ENCODE measurements around the gene DUS1L. TPM values are rescaled to one million over a fixed set of nuclear protein-coding genes. Genes with fewer than 3 reads are reported as not detected.

DUS1L gene
- total and polyA plus RNA-seq, 2 donors (not counting 1 experiment from before 2014, with no cell fraction given): 109 to 241 TPM

Other genes starting within 250 kb of the DUS1L start
- gene MCRIP1, start 232.5 kb downstream of the DUS1L start, total RNA-seq: 69.7 and 74.3 TPM in 2 replicates
- 59.2 and 84.0 TPM in 2 replicates for gene MCRIP1, start 232.5 kb downstream of the DUS1L start, polyA plus RNA-seq
- not detected in 2 replicates for gene PPP1R27, start 230.8 kb downstream of the DUS1L start, total RNA-seq
- not detected in 2 replicates for gene PPP1R27, start 230.8 kb downstream of the DUS1L start, polyA plus RNA-seq
- 191 and 197 TPM in 2 replicates for gene P4HB, start 205.3 kb downstream of the DUS1L start, total RNA-seq
- gene P4HB, start 205.3 kb downstream of the DUS1L start, polyA plus RNA-seq: 37.4 and 42.5 TPM in 2 replicates
- gene ARHGDIA, start 194.5 kb downstream of the DUS1L start, total RNA-seq: 262 and 263 TPM in 2 replicates
- gene ARHGDIA, start 194.5 kb downstream of the DUS1L start, polyA plus RNA-seq: 510 and 744 TPM in 2 replicates
- 49.7 and 52.1 TPM in 2 replicates for gene ALYREF, start 174.2 kb downstream of the DUS1L start, total RNA-seq
- gene ALYREF, start 174.2 kb downstream of the DUS1L start, polyA plus RNA-seq: 102 and 128 TPM in 2 replicates
- 39.5 and 43.3 TPM in 2 replicates for gene ANAPC11, start 174.1 kb downstream of the DUS1L start, total RNA-seq
- 110 and 120 TPM in 2 replicates for gene ANAPC11, start 174.1 kb downstream of the DUS1L start, polyA plus RNA-seq
- gene NPB, start 163.6 kb downstream of the DUS1L start, total RNA-seq: 0.24 and 0.44 TPM in 2 replicates
- not detected in 2 replicates for gene NPB, start 163.6 kb downstream of the DUS1L start, polyA plus RNA-seq
- gene PCYT2, start 154.4 kb downstream of the DUS1L start, total RNA-seq: 34.2 and 34.9 TPM in 2 replicates
- 33.4 and 38.7 TPM in 2 replicates for gene PCYT2, start 154.4 kb downstream of the DUS1L start, polyA plus RNA-seq
- gene SIRT7, start 147.6 kb downstream of the DUS1L start, total RNA-seq: 82.7 and 83.2 TPM in 2 replicates
- 59.5 and 77.2 TPM in 2 replicates for gene SIRT7, start 147.6 kb downstream of the DUS1L start, polyA plus RNA-seq
- 27.9 and 29.0 TPM in 2 replicates for gene MAFG, start 138.1 kb downstream of the DUS1L start, total RNA-seq
- gene MAFG, start 138.1 kb downstream of the DUS1L start, polyA plus RNA-seq: 11.4 and 29.8 TPM in 2 replicates
- gene PYCR1, start 128.5 kb downstream of the DUS1L start, total RNA-seq: 3.7 and 4.4 TPM in 2 replicates
- 3.7 and 4.3 TPM in 2 replicates for gene PYCR1, start 128.5 kb downstream of the DUS1L start, polyA plus RNA-seq
- not detected in 2 replicates for gene MYADML2, start 118.6 kb downstream of the DUS1L start, total RNA-seq
- not detected in 2 replicates for gene MYADML2, start 118.6 kb downstream of the DUS1L start, polyA plus RNA-seq
- gene NOTUM, start 104.6 kb downstream of the DUS1L start, total RNA-seq: not detected in 2 replicates
- not detected in 2 replicates for gene NOTUM, start 104.6 kb downstream of the DUS1L start, polyA plus RNA-seq
- 46.7 and 50.4 TPM in 2 replicates for gene ASPSCR1, start 88.2 kb downstream of the DUS1L start, total RNA-seq
- gene ASPSCR1, start 88.2 kb downstream of the DUS1L start, polyA plus RNA-seq: 32.3 and 34.0 TPM in 2 replicates
- gene CENPX, start 42.9 kb downstream of the DUS1L start, total RNA-seq: 26.7 and 37.0 TPM in 2 replicates
- gene CENPX, start 42.9 kb downstream of the DUS1L start, polyA plus RNA-seq: 36.8 and 40.1 TPM in 2 replicates
- 16.3 and 19.4 TPM in 2 replicates for gene LRRC45, start 42.5 kb downstream of the DUS1L start, total RNA-seq
- 19.6 and 20.4 TPM in 2 replicates for gene LRRC45, start 42.5 kb downstream of the DUS1L start, polyA plus RNA-seq
- 0.41 and 0.62 TPM in 2 replicates for gene RAC3, start 34.1 kb downstream of the DUS1L start, total RNA-seq
- gene RAC3, start 34.1 kb downstream of the DUS1L start, polyA plus RNA-seq: 1.1 and 2.0 TPM in 2 replicates
- gene DCXR, start 28.1 kb downstream of the DUS1L start, total RNA-seq: 63.9 and 70.7 TPM in 2 replicates
- 143 and 424 TPM in 2 replicates for gene DCXR, start 28.1 kb downstream of the DUS1L start, polyA plus RNA-seq
- gene RFNG, start 14.0 kb downstream of the DUS1L start, total RNA-seq: 30.1 TPM in 2 replicates
- 37.8 and 44.5 TPM in 2 replicates for gene RFNG, start 14.0 kb downstream of the DUS1L start, polyA plus RNA-seq
- gene GPS1, start 13.9 kb downstream of the DUS1L start, total RNA-seq: 79.5 and 80.5 TPM in 2 replicates
- 105 and 124 TPM in 2 replicates for gene GPS1, start 13.9 kb downstream of the DUS1L start, polyA plus RNA-seq
- 35.6 and 36.8 TPM in 2 replicates for gene FASN, start 32.4 kb upstream of the DUS1L start, total RNA-seq
- gene FASN, start 32.4 kb upstream of the DUS1L start, polyA plus RNA-seq: 19.4 and 29.6 TPM in 2 replicates
- gene CCDC57, start 147.0 kb upstream of the DUS1L start, total RNA-seq: 67.2 and 82.0 TPM in 2 replicates
- gene CCDC57, start 147.0 kb upstream of the DUS1L start, polyA plus RNA-seq: 34.2 and 49.7 TPM in 2 replicates
- 65.2 and 65.7 TPM in 2 replicates for gene SLC16A3, start 163.2 kb upstream of the DUS1L start, total RNA-seq
- gene SLC16A3, start 163.2 kb upstream of the DUS1L start, polyA plus RNA-seq: 13.9 and 14.9 TPM in 2 replicates
- 241 and 258 TPM in 2 replicates for gene CSNK1D, start 207.9 kb upstream of the DUS1L start, total RNA-seq
- 196 and 260 TPM in 2 replicates for gene CSNK1D, start 207.9 kb upstream of the DUS1L start, polyA plus RNA-seq